Suprapubic skin (tissue), 4 donors: Measurements from ENCODE around the gene NRP1. TPM values are rescaled to one million over a fixed set of nuclear protein-coding genes. Genes with fewer than 3 reads are reported as not detected.

Source experiments
- DNase-seq, 2 donors: peaks; one replicate each; pipeline ENCODE4 v3.0.0-alpha.2; 2019; ENCODE audit warnings: low spot score in 2 of 2
- H3K27ac ChIP-seq: fragments of 200-600 bp; sonication (generic); one replicate; pipeline ENCODE4 v1.5.1; 2019
- H3K27me3 ChIP-seq: fragments of 200-600 bp; sonication (generic); one replicate; pipeline ENCODE4 v1.5.1; 2019
- H3K36me3 ChIP-seq: fragments of 200-600 bp; sonication (generic); one replicate; pipeline ENCODE4 v1.5.1; 2019
- H3K4me1 ChIP-seq: fragments of 200-600 bp; sonication (generic); one replicate; pipeline ENCODE4 v1.5.1; 2019
- H3K4me3 ChIP-seq: fragments of 200-600 bp; sonication (generic); one replicate; pipeline ENCODE4 v1.5.1; 2019; ENCODE audit warnings: mild to moderate bottlenecking
- H3K9me3 ChIP-seq: fragments of 200-600 bp; sonication (generic); one replicate; pipeline ENCODE4 v1.5.1; 2019
- CTCF ChIP-seq, 2 donors: fragments of 200-600 bp in 1 of 2; fragments of 450-650 bp in 1 of 2; sonication (generic) in 1 of 2; IDR thresholded peaks; one replicate each; pipeline ENCODE4 v1.5.1; 2016 to 2019; ENCODE audit warnings: antibody characterized with exemption in 2 of 2, mild to moderate bottlenecking in 1 of 2, moderate library complexity in 1 of 2
- EP300 ChIP-seq: sonication (generic); formaldehyde crosslinking; IDR thresholded peaks from one replicate; pipeline ENCODE4 v1.6.1; 2017; ENCODE audit warnings: antibody characterized with exemption
- POLR2A ChIP-seq, 2 donors: fragments of 450-650 bp; IDR thresholded peaks; one replicate each; pipeline ENCODE4 v1.6.1; 2017; ENCODE audit warnings: antibody characterized with exemption in 2 of 2, mild to moderate bottlenecking in 2 of 2, moderate library complexity in 2 of 2
- POLR2AphosphoS5 ChIP-seq, 3 donors: sonication (generic); formaldehyde crosslinking; IDR thresholded peaks; one replicate each; pipeline ENCODE4 v1.6.1; 2017; ENCODE audit warnings: antibody characterized with exemption in 3 of 3
- WGBS: methylation state at CpG from one replicate; pipeline ENCODE4 v1.1.5; 2018; 5-methylcytosine and 5-hydroxymethylcytosine counted together
- total RNA-seq, 4 donors: library from RNA; depleted of rRNA; stranded (reverse); fragments of >200 nt; gene quantifications; one replicate each; pipeline ENCODE4 v1.1.0, GENCODE V29; 2016

The NRP1 gene
- total RNA-seq, 4 donors from 2014 or later, result 9.5 to 23.7 (median 18.2) TPM

DNA sequence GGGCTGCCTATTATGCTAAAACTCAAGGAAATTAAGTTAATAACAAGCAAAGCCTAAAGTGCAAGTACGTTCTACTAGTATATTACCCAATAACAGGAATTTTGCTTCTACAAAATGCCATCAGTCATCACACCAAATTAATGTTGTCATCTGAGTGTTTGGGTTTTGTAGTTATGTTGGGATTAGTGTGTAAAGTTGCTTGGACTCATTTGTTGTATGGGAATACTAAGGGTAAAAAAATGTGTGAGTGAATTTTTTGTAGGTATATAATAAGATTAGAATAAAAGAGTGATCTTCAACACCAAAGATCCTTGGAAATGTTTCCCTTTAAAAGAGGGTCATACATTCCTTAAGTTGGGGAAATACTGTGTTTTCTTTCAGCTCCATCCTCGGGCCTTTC lies 38.6 kb downstream of the NRP1 start:
- 70% methylated on average over 2 of the region's 2 CpGs for WGBS
- H3K4me1 ChIP-seq, result peaks cover 11% of the 10 kb centered on the region
- DNase-seq, result no peak
- TF ChIP-seq CTCF (IDR thresholded peaks at IDR 0.05) (no peak), POLR2A (IDR thresholded peaks at IDR 0.05) (no peak), EP300 (no peak), POLR2AphosphoS5 (IDR thresholded peaks at IDR 0.05) (no peak)
- H3K36me3 ChIP-seq, result peaks cover 4% of the 10 kb centered on the region
- no peaks in the 10 kb centered on the region for H3K9me3 ChIP-seq
- H3K27ac ChIP-seq, result no peak overlapping the region
- H3K4me3 ChIP-seq, result no peak overlapping the region
- no peaks in the 10 kb centered on the region for H3K27me3 ChIP-seq

DNA sequence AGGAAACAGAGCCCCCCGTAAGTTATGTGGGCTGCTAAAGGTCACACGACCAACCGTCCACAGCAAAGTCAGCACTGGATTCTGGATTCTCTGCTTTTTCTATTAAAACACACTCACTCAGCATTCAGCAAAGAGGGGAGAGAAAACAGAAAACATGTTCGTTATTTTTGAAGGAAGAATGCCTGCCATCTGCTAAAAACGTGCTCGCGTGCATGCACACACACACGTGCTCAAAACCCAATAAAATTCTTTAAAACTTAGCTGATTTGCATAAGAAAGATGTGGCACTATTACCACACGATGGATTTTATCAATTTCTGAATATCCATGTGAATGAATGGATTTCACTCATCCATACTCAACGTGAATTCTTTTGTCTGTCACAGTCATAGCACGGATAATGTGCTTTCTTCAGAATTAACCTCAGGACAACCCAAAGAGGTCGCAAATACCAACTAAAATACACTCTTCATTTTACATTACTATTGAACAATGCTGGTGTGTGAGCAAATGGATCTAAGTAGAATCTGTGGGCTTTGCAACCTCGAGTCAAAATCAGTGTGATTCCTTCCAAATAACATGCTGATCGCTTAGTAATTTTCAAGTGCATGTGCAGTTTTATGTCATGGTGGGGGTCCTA lies 40.8 kb downstream of the NRP1 start:
- H3K4me3 ChIP-seq, result no peak overlapping the region
- H3K4me1 ChIP-seq, result peaks cover 14% of the 10 kb centered on the region
- 77% methylated on average over 14 of the region's 14 CpGs for WGBS
- no peaks in the 10 kb centered on the region for H3K36me3 ChIP-seq
- H3K27me3 ChIP-seq, result no peaks in the 10 kb centered on the region
- no peak for DNase-seq
- no peak overlapping the region for H3K27ac ChIP-seq
- no peak for TF ChIP-seq POLR2AphosphoS5 (IDR thresholded peaks at IDR 0.05)
- no peaks in the 10 kb centered on the region for H3K9me3 ChIP-seq

DNA sequence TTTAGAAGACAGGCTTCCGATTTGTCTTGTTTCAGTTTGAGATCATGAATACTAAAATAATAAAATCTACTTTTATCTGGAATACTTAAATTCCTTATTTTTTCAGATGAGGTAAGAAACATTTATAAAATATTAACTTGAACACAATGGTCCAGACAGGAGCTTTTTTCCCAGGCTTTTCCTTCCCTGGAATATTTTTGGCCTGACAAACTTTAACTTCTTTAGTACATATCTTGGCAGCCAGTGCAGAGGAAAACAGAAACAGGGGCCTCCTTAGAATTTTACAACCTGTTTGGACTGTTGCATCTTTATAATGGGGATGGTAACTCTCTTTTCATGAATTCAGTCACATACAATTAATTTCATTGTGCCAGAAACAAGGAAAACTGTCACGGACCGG lies 41.4 kb downstream of the NRP1 start:
- no peak for DNase-seq
- H3K27ac ChIP-seq, result no peak overlapping the region
- no peaks in the 10 kb centered on the region for H3K27me3 ChIP-seq
- H3K4me1 ChIP-seq, result peaks cover 14% of the 10 kb centered on the region
- TF ChIP-seq POLR2AphosphoS5 (IDR thresholded peaks at IDR 0.05) (no peak), CTCF (IDR thresholded peaks at IDR 0.05) (no peak), EP300 (no peak), POLR2A (IDR thresholded peaks at IDR 0.05) (no peak)
- no peaks in the 10 kb centered on the region for H3K9me3 ChIP-seq
- 83% methylated on average over 3 of the region's 3 CpGs for WGBS
- no peak overlapping the region for H3K4me3 ChIP-seq
- H3K36me3 ChIP-seq, result no peaks in the 10 kb centered on the region

DNA sequence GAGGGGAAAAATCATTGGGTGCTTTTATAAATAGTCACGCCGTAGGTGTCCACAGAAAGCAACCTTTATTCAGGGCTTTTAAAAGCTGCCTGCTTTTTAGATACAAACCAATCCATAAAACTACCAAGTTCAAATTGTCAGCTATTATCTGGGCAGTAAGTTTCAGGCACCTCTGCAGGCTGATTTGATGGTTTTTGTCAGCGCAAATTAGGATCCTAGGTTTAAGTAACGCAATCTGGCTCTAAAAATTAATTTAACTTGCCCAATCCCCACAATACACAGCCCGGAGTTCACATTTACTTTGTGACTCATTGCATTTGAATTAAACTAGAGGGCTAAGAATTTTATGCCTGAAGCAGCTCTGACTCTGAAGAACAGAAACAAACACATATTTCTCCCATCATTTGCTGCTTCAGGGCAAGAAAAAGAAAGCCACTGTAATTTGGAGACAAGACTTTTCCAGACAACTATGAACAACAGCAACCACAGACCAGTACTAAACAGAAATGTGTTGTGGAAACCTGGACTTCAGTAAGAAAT lies 43.3 kb downstream of the NRP1 start:
- Histone ChIP-seq H3K27ac (no peak overlapping the region), H3K4me1 (peaks cover 21% of the 10 kb centered on the region), H3K36me3 (no peaks in the 10 kb centered on the region), H3K27me3 (no peaks in the 10 kb centered on the region), H3K4me3 (no peak overlapping the region), H3K9me3 (no peaks in the 10 kb centered on the region)
- DNase-seq, result no peak
- TF ChIP-seq EP300 (no peak), CTCF (IDR thresholded peaks at IDR 0.05) (no peak), POLR2A (IDR thresholded peaks at IDR 0.05) (no peak), POLR2AphosphoS5 (IDR thresholded peaks at IDR 0.05) (no peak)
- WGBS, result 47% methylated on average over 5 of the region's 5 CpGs

DNA sequence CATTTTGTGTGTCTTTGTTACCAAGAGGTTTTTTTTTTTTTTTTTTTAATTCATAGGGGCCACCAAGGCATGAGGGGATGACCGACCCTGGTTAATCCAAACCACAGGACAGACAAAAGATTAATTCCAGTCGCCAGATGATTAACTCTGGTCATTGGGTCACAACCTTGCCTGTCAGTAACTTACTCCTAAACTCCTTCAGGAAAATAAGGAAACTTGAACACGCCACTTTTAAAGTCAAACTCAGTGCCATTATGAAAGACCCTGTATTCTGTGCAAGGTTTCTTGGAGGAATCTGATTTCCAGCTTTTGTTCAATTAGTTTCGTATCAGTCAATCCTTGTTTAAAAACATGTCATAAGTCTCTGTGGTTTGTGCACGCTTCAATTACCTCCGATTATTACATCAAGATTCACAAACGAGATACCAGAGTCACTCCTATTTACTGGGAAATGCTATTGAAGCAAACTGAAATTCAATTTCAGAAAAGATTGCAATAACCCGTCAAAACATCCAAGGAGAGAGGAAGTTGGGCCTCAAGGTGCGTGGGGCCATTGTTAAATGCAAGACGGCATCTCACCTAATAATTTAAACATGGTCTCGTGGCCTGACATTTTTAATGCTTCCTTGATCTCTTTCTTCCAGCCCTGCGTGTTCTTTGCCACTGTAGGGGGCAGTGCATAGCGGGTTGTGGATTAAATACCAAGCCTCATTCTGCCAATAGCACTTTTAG lies 44.0 kb downstream of the NRP1 start:
- Histone ChIP-seq H3K27ac (no peak overlapping the region), H3K9me3 (no peaks in the 10 kb centered on the region), H3K36me3 (no peaks in the 10 kb centered on the region), H3K27me3 (no peaks in the 10 kb centered on the region), H3K4me1 (peaks cover 21% of the 10 kb centered on the region), H3K4me3 (no peak overlapping the region)
- no peak for TF ChIP-seq EP300
- no peak for TF ChIP-seq CTCF (IDR thresholded peaks at IDR 0.05)
- no peak for TF ChIP-seq POLR2AphosphoS5 (IDR thresholded peaks at IDR 0.05)
- TF ChIP-seq POLR2A (IDR thresholded peaks at IDR 0.05), result no peak
- WGBS, result 69% methylated on average over 13 of the region's 13 CpGs
- no peak for DNase-seq
